KMS-11 (cell line): ENCODE results near the gene IL1R1.

Experiments
- H2AFZ ChIP-seq: fragments of 200-600 bp; sonication (generic); 2 replicates; pipeline ENCODE4 v1.6.1; 2016; ENCODE audit warnings: antibody characterized with exemption, mixed run types, low read depth
- H3K27ac ChIP-seq: fragments of 200-600 bp; sonication (generic); 2 replicates; pipeline ENCODE4 v1.6.1; 2016; ENCODE audit warnings: mild to moderate bottlenecking, mixed run types
- H3K27me3 ChIP-seq: fragments of 200-600 bp; sonication (generic); 2 replicates; pipeline ENCODE4 v1.6.1; 2017; ENCODE audit warnings: mild to moderate bottlenecking, low read depth, mixed run types, moderate library complexity; ENCODE audit not compliant: insufficient read depth
- H3K36me3 ChIP-seq: fragments of 200-600 bp; sonication (generic); 2 replicates; pipeline ENCODE4 v1.6.1; 2017; ENCODE audit warnings: mild to moderate bottlenecking, mixed run types; ENCODE audit not compliant: insufficient read depth
- H3K4me1 ChIP-seq: fragments of 200-600 bp; sonication (generic); 2 replicates; pipeline ENCODE4 v1.6.1; 2016; ENCODE audit warnings: mild to moderate bottlenecking, low read depth, mixed run types; ENCODE audit not compliant: poor library complexity, severe bottlenecking
- H3K4me2 ChIP-seq: fragments of 200-600 bp; sonication (generic); 2 replicates; pipeline ENCODE4 v1.7.0; 2016; ENCODE audit warnings: mild to moderate bottlenecking, mixed run types
- H3K4me3 ChIP-seq: fragments of 200-600 bp; sonication (generic); IDR thresholded peaks from 2 replicates; pipeline ENCODE4 v1.6.1; 2017; ENCODE audit warnings: low read depth, low read length, mixed read lengths; ENCODE audit not compliant: insufficient read depth
- H3K79me2 ChIP-seq: fragments of 200-600 bp; sonication (generic); 2 replicates; pipeline ENCODE4 v1.6.1; 2016; ENCODE audit warnings: low read depth, mixed run types; ENCODE audit not compliant: insufficient read depth
- H3K9ac ChIP-seq: fragments of 200-600 bp; sonication (generic); 2 replicates; pipeline ENCODE4 v1.6.1; 2016; ENCODE audit warnings: mild to moderate bottlenecking, mixed run types
- H4K20me1 ChIP-seq: fragments of 200-600 bp; sonication (generic); 2 replicates; pipeline ENCODE4 v1.6.1; 2016; ENCODE audit warnings: mild to moderate bottlenecking, mixed run types; ENCODE audit not compliant: insufficient read depth
- CTCF ChIP-seq: fragments of 200-600 bp; sonication (generic); conservative IDR thresholded peaks from 2 replicates; pipeline ENCODE4 v1.6.1; 2017; ENCODE audit warnings: low read depth, mild to moderate bottlenecking, antibody characterized with exemption, low read length, moderate library complexity, mixed read lengths

IL1R1 gene

GRCh38 chr2:102114290-102114721 lies 28.2 kb upstream of the IL1R1 start:
- Histone ChIP-seq H3K79me2 (no peaks in the 10 kb centered on the region), H3K4me1 (no peaks in the 10 kb centered on the region), H3K9ac (no peak overlapping the region), H2AFZ (no peak overlapping the region), H3K36me3 (no peaks in the 10 kb centered on the region), H3K27me3 (no peaks in the 10 kb centered on the region), H3K27ac (no peak overlapping the region), H4K20me1 (no peaks in the 10 kb centered on the region), H3K4me3 (no peak overlapping the region), H3K4me2 (no peak overlapping the region)
- no peak for TF ChIP-seq CTCF

GRCh38 chr2:102114851-102115497 lies 27.6 kb upstream of the IL1R1 start:
- H3K27me3 ChIP-seq: no peaks in the 10 kb centered on the region
- H3K36me3 ChIP-seq: no peaks in the 10 kb centered on the region
- H2AFZ ChIP-seq: no peak overlapping the region
- H3K4me2 ChIP-seq: no peak overlapping the region
- no peak overlapping the region for H3K27ac ChIP-seq
- H4K20me1 ChIP-seq: no peaks in the 10 kb centered on the region
- no peak for TF ChIP-seq CTCF
- no peaks in the 10 kb centered on the region for H3K4me1 ChIP-seq
- H3K79me2 ChIP-seq: no peaks in the 10 kb centered on the region
- H3K4me3 ChIP-seq: no peak overlapping the region
- no peak overlapping the region for H3K9ac ChIP-seq

- Histone ChIP-seq H2AFZ (no peak overlapping the region), H4K20me1 (no peaks in the 10 kb centered on the region), H3K9ac (no peak overlapping the region), H3K4me1 (no peaks in the 10 kb centered on the region), H3K27ac (no peak overlapping the region), H3K4me2 (no peak overlapping the region), H3K79me2 (no peaks in the 10 kb centered on the region), H3K36me3 (no peaks in the 10 kb centered on the region), H3K27me3 (no peaks in the 10 kb centered on the region), H3K4me3 (no peak overlapping the region)
- no peak for TF ChIP-seq CTCF
Measured at GRCh38 chr2:102116630-102117471, 25.7 kb upstream of the IL1R1 start.

GRCh38 chr2:102117472-102117858 lies 25.1 kb upstream of the IL1R1 start:
- TF ChIP-seq CTCF: no peak
- H3K4me3 ChIP-seq: no peak overlapping the region
- H3K27ac ChIP-seq: no peak overlapping the region
- no peak overlapping the region for H3K4me2 ChIP-seq
- no peaks in the 10 kb centered on the region for H3K4me1 ChIP-seq
- no peak overlapping the region for H2AFZ ChIP-seq
- no peaks in the 10 kb centered on the region for H3K27me3 ChIP-seq
- H3K36me3 ChIP-seq: no peaks in the 10 kb centered on the region
- H3K79me2 ChIP-seq: no peaks in the 10 kb centered on the region
- H4K20me1 ChIP-seq: no peaks in the 10 kb centered on the region
- H3K9ac ChIP-seq: no peak overlapping the region
